ENCODE measurements around the gene HSP90B1.
A peak's percentile ranks its signal among the peaks of the same experiment; 100 is the strongest.

HSP90B1 gene

DNA sequence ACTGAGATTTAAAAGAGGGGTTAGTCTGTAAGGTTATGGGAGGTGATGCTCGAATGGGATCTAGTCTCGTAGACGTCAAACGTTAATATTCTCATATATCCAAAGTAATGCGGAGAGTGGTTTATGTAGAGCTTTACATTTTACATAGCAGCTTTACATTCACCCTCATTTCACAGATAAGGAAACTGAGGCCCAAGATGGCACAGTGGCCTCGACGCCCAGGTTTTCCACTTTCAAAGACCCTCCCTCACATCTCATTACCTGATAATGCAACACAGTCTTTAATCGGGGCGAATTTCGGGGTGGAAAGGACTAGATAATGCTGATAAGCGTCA is 35.0 kb downstream of the HSP90B1 start:
- Histone ChIP-seq H4K8ac (ENCODE audit: low read depth, low read length) (peak overlapping the region; percentile 43), H3K18ac (ENCODE audit: low read length) (peak overlapping the region; percentile 2), H2BK5ac (ENCODE audit: low read depth, low read length, poor library complexity) (peak overlapping the region; percentile 18), H2BK120ac (ENCODE audit: insufficient read depth, low read length, poor library complexity) (peak overlapping the region; percentile 21), H3K14ac (ENCODE audit: low read length) (peak overlapping the region; percentile 56), H3K4me1 (ENCODE audit: control insufficient read depth in 1 of 2, insufficient read depth in 2 of 2, low read length in 2 of 2) (peaks cover 5% of the 10 kb centered on the region in 2 experiments), H2BK12ac (ENCODE audit: low read length) (no peak overlapping the region), H3K9me3 (ENCODE audit: insufficient read depth, low read depth, low read length) (no peaks in the 10 kb centered on the region), H3K4me2 (ENCODE audit: low read length) (peak overlapping the region; percentile 77), H3K27me3 (ENCODE audit: insufficient read depth, low read length) (no peaks in the 10 kb centered on the region), H4K12ac (ENCODE audit: low read depth, low read length) (peak overlapping the region; percentile 36), H2AK5ac (ENCODE audit: low read length) (no peak overlapping the region), H3K36me3 (ENCODE audit: control insufficient read depth in 1 of 2, insufficient read depth in 2 of 2, low read length in 2 of 2) (peaks cover 0 to 5% of the 10 kb centered on the region in 2 experiments), H2AFZ (ENCODE audit: insufficient read depth, low read length, poor library complexity) (no peak overlapping the region), H3K79me1 (ENCODE audit: low read length) (peaks cover 8% of the 10 kb centered on the region), H3K23ac (ENCODE audit: low read length) (peak overlapping the region; percentile 31), H4K91ac (ENCODE audit: low read depth, low read length) (peak overlapping the region; percentile 56), H3K4me3 (ENCODE audit: low read depth, low read length) (peak overlapping the region; percentile 81), H3K9ac (ENCODE audit: low read length) (peak overlapping the region; percentile 97), H3K27ac (ENCODE audit: low read depth, low read length) (no peak overlapping the region), H3K79me2 (ENCODE audit: control insufficient read depth, insufficient read depth, low read length, poor library complexity) (peaks cover 19% of the 10 kb centered on the region), H3K4ac (ENCODE audit: low read depth, low read length) (peak overlapping the region; percentile 17)
- DNase-seq = no peak
- WGBS (ENCODE audit: extremely low coverage, insufficient coverage, insufficient read length) = no CpG with 5 or more reads among the region's 11 CpGs

- Histone ChIP-seq H3K4ac (ENCODE audit: low read depth, low read length) (peak within 1 kb of the TSS; percentile 47), H2AFZ (ENCODE audit: insufficient read depth, low read length, poor library complexity) (peak within 1 kb of the TSS; percentile 47), H2BK120ac (ENCODE audit: insufficient read depth, low read length, poor library complexity) (peak within 1 kb of the TSS; percentile 57), H3K79me2 (ENCODE audit: control insufficient read depth, insufficient read depth, low read length, poor library complexity) (peaks cover 20% of the 10 kb centered on the region), H3K4me3 (ENCODE audit: low read depth, low read length) (peak within 1 kb of the TSS; percentile 82), H3K36me3 (ENCODE audit: control insufficient read depth in 1 of 2, insufficient read depth in 2 of 2, low read length in 2 of 2) (peaks cover 0 to 6% of the 10 kb centered on the region in 2 experiments), H3K79me1 (ENCODE audit: low read length) (peaks cover 8% of the 10 kb centered on the region), H2BK5ac (ENCODE audit: low read depth, low read length, poor library complexity) (peak within 1 kb of the TSS; percentile 85), H4K91ac (ENCODE audit: low read depth, low read length) (peak within 1 kb of the TSS; percentile 93), H3K23ac (ENCODE audit: low read length) (peak within 1 kb of the TSS; percentile 31), H3K9ac (ENCODE audit: low read length) (peak within 1 kb of the TSS; percentile 98), H3K27me3 (ENCODE audit: insufficient read depth, low read length) (no peaks in the 10 kb centered on the region), H4K12ac (ENCODE audit: low read depth, low read length) (peak within 1 kb of the TSS; percentile 76), H3K4me2 (ENCODE audit: low read length) (peak within 1 kb of the TSS; percentile 90), H3K14ac (ENCODE audit: low read length) (peak within 1 kb of the TSS; percentile 68), H4K8ac (ENCODE audit: low read depth, low read length) (peak within 1 kb of the TSS; percentile 86), H3K27ac (ENCODE audit: low read depth, low read length) (peak within 1 kb of the TSS; percentile 93), H3K18ac (ENCODE audit: low read length) (peak within 1 kb of the TSS; percentile 72), H3K4me1 (ENCODE audit: control insufficient read depth in 1 of 2, insufficient read depth in 2 of 2, low read length in 2 of 2) (peaks cover 5% of the 10 kb centered on the region in 2 experiments), H3K9me3 (ENCODE audit: insufficient read depth, low read depth, low read length) (no peaks in the 10 kb centered on the region), H2BK12ac (ENCODE audit: low read length) (no peak within 1 kb of the TSS), H2AK5ac (ENCODE audit: low read length) (peak within 1 kb of the TSS; percentile 32)
- DNase-seq = peak; percentile 90 to 92
- WGBS (ENCODE audit: extremely low coverage, insufficient coverage, insufficient read length) = no CpG with 5 or more reads among the region's 64 CpGs
These were observed 35.6 kb downstream of the HSP90B1 start, which contains the start of gene TDG for GRCh38 chr12:103965590-103966504. TDG (plus strand) TSS chr12:103965872; CDS start chr12:103966038, 166 bp downstream.

DNA sequence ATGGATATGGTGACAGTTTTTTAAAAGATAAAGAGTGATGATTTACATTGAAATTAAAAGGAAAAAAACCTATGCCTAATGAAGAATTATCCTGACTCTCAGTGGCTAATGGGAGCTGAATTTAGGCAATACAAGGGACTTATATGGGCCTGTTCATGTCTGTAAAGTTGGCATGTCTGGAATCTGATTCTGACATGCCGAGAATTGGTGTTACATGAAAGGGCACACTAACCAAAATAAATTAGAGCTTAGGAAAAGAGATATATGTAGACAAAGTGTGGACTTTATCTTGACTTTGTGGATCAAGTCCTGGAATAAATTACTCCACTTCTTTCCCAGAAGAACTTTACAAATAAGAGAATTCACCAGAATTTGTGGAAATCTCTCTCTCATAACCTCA is 36.5 kb downstream of the HSP90B1 start:
- H4K12ac ChIP-seq (ENCODE audit: low read depth, low read length) = no peak overlapping the region
- H3K18ac ChIP-seq (ENCODE audit: low read length) = no peak overlapping the region
- H3K36me3 ChIP-seq (ENCODE audit: control insufficient read depth in 1 of 2, insufficient read depth in 2 of 2, low read length in 2 of 2) = peaks cover 0 to 6% of the 10 kb centered on the region in 2 experiments
- H3K27ac ChIP-seq (ENCODE audit: low read depth, low read length) = no peak overlapping the region
- no peak overlapping the region for H3K14ac ChIP-seq (ENCODE audit: low read length)
- H4K91ac ChIP-seq (ENCODE audit: low read depth, low read length) = no peak overlapping the region
- H2BK12ac ChIP-seq (ENCODE audit: low read length) = no peak overlapping the region
- no peaks in the 10 kb centered on the region for H3K27me3 ChIP-seq (ENCODE audit: insufficient read depth, low read length)
- DNase-seq = peak in 1 of 2 donors; percentile 57
- H3K23ac ChIP-seq (ENCODE audit: low read length) = no peak overlapping the region
- H2AFZ ChIP-seq (ENCODE audit: insufficient read depth, low read length, poor library complexity) = no peak overlapping the region
- no peak overlapping the region for H2AK5ac ChIP-seq (ENCODE audit: low read length)
- no CpG with 5 or more reads among the region's 1 CpG for WGBS (ENCODE audit: extremely low coverage, insufficient coverage, insufficient read length)
- peaks cover 5% of the 10 kb centered on the region in 2 experiments for H3K4me1 ChIP-seq (ENCODE audit: control insufficient read depth in 1 of 2, insufficient read depth in 2 of 2, low read length in 2 of 2)
- no peak overlapping the region for H2BK120ac ChIP-seq (ENCODE audit: insufficient read depth, low read length, poor library complexity)
- H3K4ac ChIP-seq (ENCODE audit: low read depth, low read length) = no peak overlapping the region
- H3K9me3 ChIP-seq (ENCODE audit: insufficient read depth, low read depth, low read length) = no peaks in the 10 kb centered on the region
- no peak overlapping the region for H4K8ac ChIP-seq (ENCODE audit: low read depth, low read length)
- peaks cover 8% of the 10 kb centered on the region for H3K79me1 ChIP-seq (ENCODE audit: low read length)
- H3K4me2 ChIP-seq (ENCODE audit: low read length) = peak overlapping the region; percentile 90
- no peak overlapping the region for H2BK5ac ChIP-seq (ENCODE audit: low read depth, low read length, poor library complexity)
- no peak overlapping the region for H3K4me3 ChIP-seq (ENCODE audit: low read depth, low read length)
- H3K79me2 ChIP-seq (ENCODE audit: control insufficient read depth, insufficient read depth, low read length, poor library complexity) = peaks cover 20% of the 10 kb centered on the region
- H3K9ac ChIP-seq (ENCODE audit: low read length) = no peak overlapping the region

DNA sequence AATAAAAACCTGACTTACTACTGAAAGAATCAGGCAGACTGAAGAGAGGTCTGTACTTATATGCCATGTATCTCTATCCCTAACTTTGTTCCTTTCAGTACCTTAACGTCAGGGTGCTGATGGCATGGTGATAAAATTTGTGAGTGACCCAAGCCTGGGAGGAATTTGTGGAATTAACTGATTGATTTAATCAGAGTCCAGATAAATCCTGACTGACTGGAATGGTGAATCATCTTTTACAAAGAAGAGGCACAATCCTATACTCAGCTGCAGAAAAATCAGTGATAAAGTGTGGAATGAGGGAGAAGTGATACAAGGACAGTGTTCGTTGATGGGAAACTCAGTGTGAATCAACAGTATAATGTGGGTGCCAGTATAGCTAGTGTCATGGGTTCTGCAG is 39.2 kb downstream of the HSP90B1 start:
- no peaks in the 10 kb centered on the region for H3K27me3 ChIP-seq (ENCODE audit: insufficient read depth, low read length)
- peak; percentile 81 to 96 for DNase-seq

More for the DNA sequence above, 39.2 kb downstream of the HSP90B1 start:
- H4K91ac ChIP-seq (ENCODE audit: low read depth, low read length) = no peak overlapping the region
- peak overlapping the region; percentile 80 for H3K4ac ChIP-seq (ENCODE audit: low read depth, low read length)
- H3K18ac ChIP-seq (ENCODE audit: low read length) = no peak overlapping the region
- peaks cover 6 to 8% of the 10 kb centered on the region in 2 experiments for H3K4me1 ChIP-seq (ENCODE audit: control insufficient read depth in 1 of 2, insufficient read depth in 2 of 2, low read length in 2 of 2)
- no peak overlapping the region for H4K12ac ChIP-seq (ENCODE audit: low read depth, low read length)
- H2AK5ac ChIP-seq (ENCODE audit: low read length) = no peak overlapping the region
- H3K9me3 ChIP-seq (ENCODE audit: insufficient read depth, low read depth, low read length) = no peaks in the 10 kb centered on the region
- no CpG with 5 or more reads among the region's 2 CpGs for WGBS (ENCODE audit: extremely low coverage, insufficient coverage, insufficient read length)
- H3K36me3 ChIP-seq (ENCODE audit: control insufficient read depth in 1 of 2, insufficient read depth in 2 of 2, low read length in 2 of 2) = peaks cover 3 to 12% of the 10 kb centered on the region in 2 experiments
- peaks cover 8% of the 10 kb centered on the region for H3K79me1 ChIP-seq (ENCODE audit: low read length)
- no peak overlapping the region for H3K4me2 ChIP-seq (ENCODE audit: low read length)
- H3K4me3 ChIP-seq (ENCODE audit: low read depth, low read length) = no peak overlapping the region
- H2BK120ac ChIP-seq (ENCODE audit: insufficient read depth, low read length, poor library complexity) = no peak overlapping the region
- H2BK5ac ChIP-seq (ENCODE audit: low read depth, low read length, poor library complexity) = no peak overlapping the region
- no peak overlapping the region for H3K23ac ChIP-seq (ENCODE audit: low read length)
- no peak overlapping the region for H3K9ac ChIP-seq (ENCODE audit: low read length)
- peaks cover 18% of the 10 kb centered on the region for H3K79me2 ChIP-seq (ENCODE audit: control insufficient read depth, insufficient read depth, low read length, poor library complexity)
- no peak overlapping the region for H2BK12ac ChIP-seq (ENCODE audit: low read length)
- no peak overlapping the region for H4K8ac ChIP-seq (ENCODE audit: low read depth, low read length)
- no peak overlapping the region for H3K14ac ChIP-seq (ENCODE audit: low read length)
- H2AFZ ChIP-seq (ENCODE audit: insufficient read depth, low read length, poor library complexity) = no peak overlapping the region
- H3K27ac ChIP-seq (ENCODE audit: low read depth, low read length) = peak overlapping the region; percentile 16

Data from trophoblast cell (in vitro differentiated cells and primary cell).